NCI-H2227 (cell line): ENCODE measurements around the gene CD48.
"Not testable (repeated sequence)": the region's sequence is repeated elsewhere in the genome, so short reads cannot be mapped to it uniquely, and the experiment has no call there.

Experiments
- DNase-seq: peaks from one replicate; lab custom pipeline; 2025; ENCODE audit not compliant: unreplicated experiment; lab: John Stamatoyannopoulos, UW

Gene CD48

DNA sequence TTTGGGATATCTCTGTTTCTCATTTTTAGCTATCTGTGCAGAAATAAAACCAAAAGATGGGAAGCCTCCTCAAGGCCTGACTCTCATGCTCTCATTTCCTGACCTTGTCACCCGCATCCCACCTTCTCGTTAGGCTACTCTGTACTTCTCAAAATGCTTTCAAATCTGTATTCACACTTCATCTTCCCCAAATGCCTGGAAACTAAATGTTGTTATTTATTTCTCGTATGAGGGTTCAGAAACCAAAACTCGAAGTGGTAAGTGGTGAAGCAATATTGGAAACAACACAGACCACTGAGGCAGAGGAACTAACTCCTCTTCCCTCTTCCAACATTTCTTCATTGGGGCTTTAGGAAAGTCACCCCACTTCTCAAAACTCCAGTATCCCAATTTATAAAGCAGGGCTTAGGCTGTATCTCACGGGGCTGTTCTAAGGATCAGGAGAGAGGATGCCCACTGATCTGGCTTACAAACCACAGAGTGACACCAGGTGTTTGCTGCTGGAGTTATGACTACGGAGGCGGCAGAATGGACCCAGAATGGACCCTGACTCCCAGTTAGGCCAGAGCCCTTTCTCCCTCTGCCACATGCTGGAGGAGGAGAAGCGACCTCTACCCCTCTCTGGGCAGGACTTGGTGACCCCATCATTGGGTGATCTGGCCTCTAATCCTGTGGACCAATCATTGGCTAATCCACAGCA lies 31.0 kb upstream of the CD48 start:
- DNase-seq, result no peak

DNA sequence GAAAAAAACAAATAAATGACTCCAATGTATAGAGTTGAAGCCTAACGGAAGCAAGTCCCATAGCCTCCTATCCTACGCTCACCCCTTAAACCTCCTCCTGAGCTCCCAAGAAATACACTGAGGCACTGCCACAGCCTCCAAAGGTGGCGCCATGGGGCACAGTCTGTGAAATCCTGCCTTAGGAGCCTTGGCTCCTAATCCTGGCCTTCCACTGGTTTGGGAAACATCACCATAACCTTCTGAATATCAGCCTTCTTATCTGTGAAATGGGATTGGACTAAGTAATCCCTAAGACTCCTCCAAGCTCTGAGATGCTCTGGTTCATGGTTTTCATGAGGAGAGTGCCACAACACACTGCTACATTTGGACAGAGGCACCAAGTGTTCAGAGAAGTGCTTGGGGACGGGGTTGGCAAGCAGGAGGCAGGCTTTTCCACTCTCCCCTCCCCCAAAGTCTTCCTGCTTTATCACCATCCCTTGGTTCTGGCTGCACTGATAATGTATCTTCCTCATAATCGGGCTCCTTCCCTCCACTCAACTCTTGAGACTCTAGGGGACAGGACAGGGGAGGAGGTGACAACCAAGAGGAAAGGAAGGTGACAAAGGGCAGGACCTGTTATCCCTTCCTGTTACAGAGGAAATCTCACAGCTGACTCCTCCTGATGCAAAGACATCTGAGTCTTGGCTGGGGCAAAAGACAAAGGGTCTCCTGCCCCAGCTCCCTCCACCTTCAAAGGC lies 30.2 kb upstream of the CD48 start:
- no peak for DNase-seq

DNA sequence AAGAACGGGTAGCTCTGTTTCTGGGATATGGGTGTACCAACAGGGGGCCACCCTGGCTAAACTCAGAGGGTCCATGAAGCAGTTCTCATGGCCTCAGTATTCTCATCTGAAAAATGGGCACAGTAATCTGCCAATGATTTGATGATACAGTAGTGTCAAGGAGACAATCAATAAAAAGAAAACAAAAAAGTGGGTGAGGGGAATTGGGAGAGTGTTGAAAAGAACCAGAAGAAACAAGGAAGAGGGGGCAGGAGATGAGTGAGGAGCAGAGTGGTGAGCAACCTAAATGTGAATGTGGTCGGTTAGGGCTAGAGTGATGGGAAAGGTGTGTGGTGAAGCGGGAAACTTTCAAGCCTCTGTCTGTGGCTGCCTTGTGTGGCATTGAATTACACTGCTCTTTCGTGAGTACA lies 29.5 kb upstream of the CD48 start:
- no peak for DNase-seq

- DNase-seq, result no peak
Observed at GRCh38 chr1:160740133-160740688, 28.6 kb upstream of the CD48 start.

- no peak for DNase-seq
Observed at GRCh38 chr1:160739098-160739511, 27.5 kb upstream of the CD48 start, which contains the start of gene SLAMF7. TSS of gene SLAMF7 (plus strand) at chr1:160739247. CDS start at chr1:160739302, 55 bp downstream.

- DNase-seq, result no peak
Observed at GRCh38 chr1:160738271-160738670, 26.6 kb upstream of the CD48 start.

- no peak for DNase-seq
Observed at GRCh38 chr1:160734301-160734700, 22.7 kb upstream of the CD48 start.

GRCh38 chr1:160733898-160734297 lies 22.3 kb upstream of the CD48 start:
- no peak for DNase-seq

DNA sequence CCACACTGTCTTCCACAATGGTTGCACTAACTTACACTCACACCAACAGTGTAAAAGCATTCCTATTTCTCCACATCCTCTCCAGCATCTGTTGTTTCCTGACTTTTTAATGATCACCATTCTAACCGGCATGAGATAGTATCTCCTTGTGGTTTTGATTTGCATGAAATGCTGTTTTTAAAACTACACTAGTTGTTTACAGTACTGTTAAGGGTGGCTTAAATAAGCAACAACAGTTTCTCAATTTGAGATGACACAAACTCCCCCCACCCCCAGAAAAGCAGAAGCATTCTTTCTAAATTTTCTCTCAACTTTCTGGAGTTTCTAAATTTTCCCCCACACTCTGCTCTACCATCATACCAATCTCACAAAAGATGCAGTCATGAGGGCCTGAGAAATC lies 20.4 kb upstream of the CD48 start:
- no peak for DNase-seq

DNA sequence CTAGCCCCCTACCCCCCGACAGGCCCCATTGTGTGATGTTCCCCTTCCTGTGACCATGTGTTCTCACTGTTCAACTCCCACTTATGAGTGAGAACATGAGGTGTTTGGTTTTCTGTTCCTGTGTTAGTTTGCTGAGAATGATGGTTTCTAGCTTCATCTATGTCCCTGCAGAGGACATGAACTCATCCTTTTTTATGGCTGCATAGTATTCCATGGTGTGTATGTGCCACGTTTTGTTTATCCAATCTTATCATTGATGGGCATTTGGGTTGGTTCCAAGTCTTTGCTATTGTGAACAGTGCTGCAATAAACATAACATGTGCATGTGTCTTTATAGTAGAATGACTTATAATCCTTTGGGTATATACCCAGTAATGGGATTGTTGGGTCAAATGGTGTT lies 19.9 kb upstream of the CD48 start:
- not testable (repeated sequence) for DNase-seq

GRCh38 chr1:160727316-160727640 lies 15.7 kb upstream of the CD48 start:
- DNase-seq, result no peak

- DNase-seq, result peak; percentile 83
Observed at GRCh38 chr1:160726498-160727315, 15.1 kb upstream of the CD48 start.

- DNase-seq, result no peak
Observed at GRCh38 chr1:160726114-160726497, 14.5 kb upstream of the CD48 start.

DNA sequence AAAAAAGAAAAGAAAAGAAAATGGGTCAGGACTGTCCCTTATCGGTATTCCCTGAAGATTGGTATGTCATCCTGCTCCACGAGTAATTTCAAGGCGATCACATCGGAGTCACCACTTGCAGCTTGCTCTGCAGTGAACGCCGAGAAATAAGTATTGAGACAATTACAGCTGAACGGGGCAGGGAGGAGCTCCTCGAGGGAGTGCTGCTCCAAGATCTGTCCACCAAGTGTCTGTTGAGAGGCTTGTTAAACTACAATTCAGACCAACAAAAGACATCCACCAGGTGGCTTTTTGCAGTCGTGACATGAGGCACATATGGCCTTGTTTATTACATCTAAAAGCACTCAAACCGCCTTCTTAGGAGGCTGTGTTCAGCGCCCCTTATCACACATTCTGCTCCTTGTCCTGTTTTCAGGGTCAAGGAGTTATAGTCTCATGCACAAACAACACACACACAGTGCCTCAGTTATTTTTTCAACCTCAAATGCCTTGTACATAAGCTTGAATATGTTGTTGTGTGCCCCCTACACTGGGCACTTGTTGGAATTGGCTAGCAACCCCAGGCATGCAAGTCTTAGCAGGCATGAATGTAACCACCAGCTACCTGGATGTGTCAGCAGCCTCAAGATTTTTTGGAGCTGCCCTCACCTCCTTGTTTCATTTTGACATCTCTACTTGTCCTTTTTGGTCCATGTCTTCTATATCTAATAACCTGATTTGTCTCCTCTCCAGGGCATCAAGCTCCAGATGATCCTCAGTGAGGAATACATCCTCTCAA lies 13.0 kb upstream of the CD48 start:
- no peak for DNase-seq

- no peak for DNase-seq
Observed at GRCh38 chr1:160723332-160723731, 11.7 kb upstream of the CD48 start.

DNA sequence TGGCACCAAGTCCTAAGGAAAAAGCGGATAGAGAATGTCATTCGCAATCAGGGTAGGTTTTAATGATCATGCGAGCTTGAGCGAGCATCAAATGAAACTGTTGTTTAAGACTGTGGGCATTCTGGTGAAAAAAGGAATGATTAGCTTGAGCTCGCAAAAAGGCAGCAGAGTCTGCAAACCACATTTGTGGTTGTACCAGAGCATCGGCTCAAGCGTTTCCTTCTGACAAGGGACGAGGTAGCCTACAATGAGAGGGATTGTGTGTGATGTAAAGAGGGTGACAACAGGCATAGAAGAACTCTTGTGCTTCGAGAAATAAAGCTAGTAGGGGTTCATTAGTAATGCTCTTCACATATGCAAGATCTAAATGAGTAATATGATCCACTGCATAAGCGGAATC lies 11.1 kb upstream of the CD48 start:
- no peak for DNase-seq

DNA sequence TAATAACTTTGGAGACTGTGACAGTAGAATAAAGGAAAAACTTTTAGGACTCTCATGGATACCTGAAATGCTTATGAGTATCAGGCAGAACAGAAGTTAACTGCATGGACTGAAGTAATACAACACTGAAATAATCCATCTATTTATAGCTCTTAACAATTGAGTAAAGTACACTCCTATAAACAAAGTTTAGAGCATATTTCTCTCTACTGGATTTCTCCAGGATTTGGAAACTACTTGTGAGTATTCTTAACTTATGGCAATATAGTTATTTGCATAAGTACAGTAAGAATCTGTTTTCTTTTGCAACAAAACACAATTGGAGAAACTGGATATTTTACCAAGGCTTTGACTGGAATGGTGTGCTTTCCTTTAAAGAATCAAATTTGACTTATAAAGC lies 9.9 kb upstream of the CD48 start:
- no peak for DNase-seq

DNA sequence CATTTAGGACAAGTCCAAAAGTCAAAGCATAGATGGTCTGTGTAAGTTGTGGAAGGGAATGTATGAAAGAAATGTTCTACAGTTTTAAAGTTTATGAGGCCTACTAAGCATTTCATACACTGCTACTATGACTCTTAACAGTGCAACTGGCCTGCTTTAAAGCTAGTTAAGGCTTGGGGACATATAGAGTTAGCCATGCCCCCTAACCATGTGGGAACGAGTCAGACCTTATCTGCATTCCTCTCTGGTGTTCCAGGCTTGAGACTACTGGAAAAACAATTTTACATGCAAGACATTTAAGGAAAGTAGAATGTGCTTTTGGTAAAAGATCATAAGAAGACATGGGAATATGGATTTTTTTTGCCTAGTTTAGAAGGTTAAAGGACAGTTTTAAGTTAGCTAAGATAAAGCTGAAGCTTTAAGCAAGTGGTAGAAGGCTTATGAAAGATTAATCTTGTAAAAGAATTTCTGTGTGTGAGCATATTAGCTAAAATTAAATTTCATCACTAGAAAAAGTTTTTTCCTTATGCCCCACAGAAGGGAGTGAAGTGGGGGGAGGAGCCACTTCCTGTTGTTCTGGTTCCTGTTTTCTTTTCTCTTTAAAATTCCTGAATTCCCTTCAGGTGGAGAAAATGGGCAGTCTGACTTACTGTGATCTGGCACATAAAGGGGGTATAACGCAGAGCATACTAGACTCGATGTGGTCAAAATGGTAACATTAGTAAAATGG lies 8.9 kb upstream of the CD48 start:
- DNase-seq, result no peak

DNA sequence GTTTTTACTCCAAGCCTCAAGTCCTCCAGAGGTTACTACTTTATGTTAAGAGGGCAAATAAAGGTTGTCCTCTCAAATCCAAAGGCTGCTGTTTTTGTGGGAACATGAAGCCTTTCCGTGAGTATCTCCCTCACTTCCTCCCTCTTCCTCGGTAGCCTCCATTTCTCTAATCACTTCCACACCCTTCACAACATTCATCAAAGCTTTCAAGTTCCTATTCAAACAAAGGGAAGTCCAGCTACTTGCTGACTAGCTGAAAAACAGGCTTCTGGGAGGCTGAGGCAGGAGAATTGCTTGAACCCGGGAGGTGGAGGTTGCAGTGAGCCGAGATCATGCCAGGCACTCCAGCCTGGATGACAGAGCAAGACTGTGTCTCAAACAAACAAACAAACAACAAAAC lies 6.6 kb upstream of the CD48 start:
- no peak for DNase-seq

DNA sequence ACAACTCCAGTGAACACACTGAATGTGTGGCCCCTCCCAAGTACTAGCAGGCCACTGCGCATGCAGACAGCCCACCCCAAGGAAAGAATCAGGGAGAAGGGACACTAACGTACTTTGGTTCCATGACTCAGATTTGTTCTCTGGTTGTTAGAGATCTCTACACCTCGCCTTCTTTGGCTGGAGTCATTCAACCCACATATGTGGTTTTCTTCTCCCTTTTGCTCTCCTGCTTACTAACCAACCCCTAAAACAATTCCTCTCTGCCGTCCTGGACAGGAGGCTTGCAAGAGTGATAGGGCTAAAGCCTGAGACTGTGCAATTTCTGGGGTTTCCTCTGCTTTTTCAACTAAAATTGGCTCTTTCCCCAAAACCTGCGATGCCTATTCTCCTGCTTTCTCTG lies 5.7 kb upstream of the CD48 start:
- no peak for DNase-seq
